ENCODE results near the gene CMTM1.

Gene CMTM1

DNA sequence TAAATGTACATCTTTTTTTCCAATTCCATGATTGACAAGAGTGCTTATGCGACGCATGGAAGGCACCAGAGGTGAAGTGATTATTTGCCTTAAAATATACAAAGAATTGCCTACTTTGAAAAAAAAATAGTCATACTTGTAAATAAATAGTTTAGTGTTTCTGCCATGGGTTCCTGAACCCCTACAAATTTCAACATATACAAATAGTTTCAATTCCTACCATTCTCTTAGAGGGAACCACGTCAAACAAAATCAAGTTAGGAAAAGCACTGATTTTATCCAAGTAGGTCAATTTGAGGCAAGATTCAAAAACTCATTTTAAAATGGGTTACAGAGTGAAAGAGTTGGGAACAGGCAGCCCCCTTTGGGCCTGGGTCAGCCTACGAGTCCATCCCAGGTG lies 49.9 kb downstream of the CMTM1 start:
- H4K20me1 ChIP-seq (ENCODE audit: insufficient read depth, low read length), result no peaks in the 10 kb centered on the region
- H3K4me2 ChIP-seq (ENCODE audit: low read depth, low read length), result no peak overlapping the region
- no peak overlapping the region for H3K27ac ChIP-seq (ENCODE audit: low read length)
- H3K9me2 ChIP-seq (replicated peaks; ENCODE audit: insufficient read depth, low read length), result no peaks in the 10 kb centered on the region
- H3K4me3 ChIP-seq (ENCODE audit: low read length), result no peak overlapping the region
- no peaks in the 10 kb centered on the region for H3K27me3 ChIP-seq (replicated peaks; ENCODE audit: insufficient read depth, low read length)
- H3K36me3 ChIP-seq (replicated peaks; ENCODE audit: insufficient read depth, low read length), result no peaks in the 10 kb centered on the region
- H3K9me3 ChIP-seq (replicated peaks; ENCODE audit: insufficient read depth, low read length), result no peaks in the 10 kb centered on the region
- DNase-seq, result no peak
- no peak for TF ChIP-seq EZH2 (optimal IDR thresholded peaks at IDR 0.05; ENCODE audit: low read depth, low read length)
- TF ChIP-seq, protein P1, sequence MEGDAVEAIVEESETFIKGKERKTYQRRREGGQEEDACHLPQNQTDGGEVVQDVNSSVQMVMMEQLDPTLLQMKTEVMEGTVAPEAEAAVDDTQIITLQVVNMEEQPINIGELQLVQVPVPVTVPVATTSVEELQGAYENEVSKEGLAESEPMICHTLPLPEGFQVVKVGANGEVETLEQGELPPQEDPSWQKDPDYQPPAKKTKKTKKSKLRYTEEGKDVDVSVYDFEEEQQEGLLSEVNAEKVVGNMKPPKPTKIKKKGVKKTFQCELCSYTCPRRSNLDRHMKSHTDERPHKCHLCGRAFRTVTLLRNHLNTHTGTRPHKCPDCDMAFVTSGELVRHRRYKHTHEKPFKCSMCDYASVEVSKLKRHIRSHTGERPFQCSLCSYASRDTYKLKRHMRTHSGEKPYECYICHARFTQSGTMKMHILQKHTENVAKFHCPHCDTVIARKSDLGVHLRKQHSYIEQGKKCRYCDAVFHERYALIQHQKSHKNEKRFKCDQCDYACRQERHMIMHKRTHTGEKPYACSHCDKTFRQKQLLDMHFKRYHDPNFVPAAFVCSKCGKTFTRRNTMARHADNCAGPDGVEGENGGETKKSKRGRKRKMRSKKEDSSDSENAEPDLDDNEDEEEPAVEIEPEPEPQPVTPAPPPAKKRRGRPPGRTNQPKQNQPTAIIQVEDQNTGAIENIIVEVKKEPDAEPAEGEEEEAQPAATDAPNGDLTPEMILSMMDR (IDR thresholded peaks at IDR 0.05; ENCODE audit: low read length), result no peak
- TF ChIP-seq EZH2phosphoT487 (IDR thresholded peaks at IDR 0.05; ENCODE audit: low read length), result no peak
- no peaks in the 10 kb centered on the region for H3F3A ChIP-seq (ENCODE audit: insufficient read depth, low read length)
- H3K79me2 ChIP-seq (ENCODE audit: low read length), result no peaks in the 10 kb centered on the region
- H3K9ac ChIP-seq (ENCODE audit: low read length), result no peak overlapping the region
- no peak overlapping the region for H2AFZ ChIP-seq (ENCODE audit: low read length)
- H3K4me1 ChIP-seq (ENCODE audit: low read length), result no peaks in the 10 kb centered on the region

DNA sequence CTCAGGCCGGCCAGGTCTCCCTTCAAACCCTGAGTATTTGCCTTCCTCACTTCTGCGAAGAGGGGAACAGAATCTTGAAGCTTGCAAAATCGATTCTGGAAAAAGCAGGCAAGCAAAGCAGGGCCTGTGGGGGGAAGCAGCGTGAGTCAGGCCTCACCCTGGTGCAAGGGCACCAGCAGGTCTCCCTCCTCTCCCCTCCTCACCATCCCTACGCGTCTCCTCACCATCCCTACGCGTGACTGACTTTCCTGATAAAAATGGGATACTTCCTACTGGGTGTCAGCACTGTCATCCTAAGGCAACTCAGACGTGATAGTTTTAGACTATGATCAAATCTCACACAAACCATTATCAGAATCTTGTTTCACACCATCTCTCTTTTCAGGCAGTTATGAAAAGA lies 50.4 kb downstream of the CMTM1 start:
- no peaks in the 10 kb centered on the region for H3K9me2 ChIP-seq (replicated peaks; ENCODE audit: insufficient read depth, low read length)
- H3K27ac ChIP-seq (ENCODE audit: low read length), result no peak overlapping the region
- H3K4me2 ChIP-seq (ENCODE audit: low read depth, low read length), result no peak overlapping the region
- no peaks in the 10 kb centered on the region for H3K79me2 ChIP-seq (ENCODE audit: low read length)
- no peak for DNase-seq
- H3K27me3 ChIP-seq (replicated peaks; ENCODE audit: insufficient read depth, low read length), result no peaks in the 10 kb centered on the region
- no peaks in the 10 kb centered on the region for H3K4me1 ChIP-seq (ENCODE audit: low read length)
- TF ChIP-seq EZH2 (optimal IDR thresholded peaks at IDR 0.05; ENCODE audit: low read depth, low read length), result no peak
- TF ChIP-seq, protein P1 (IDR thresholded peaks at IDR 0.05; ENCODE audit: low read length), result no peak
- H3F3A ChIP-seq (ENCODE audit: insufficient read depth, low read length), result no peaks in the 10 kb centered on the region
- no peak overlapping the region for H3K4me3 ChIP-seq (ENCODE audit: low read length)
- no peaks in the 10 kb centered on the region for H3K9me3 ChIP-seq (replicated peaks; ENCODE audit: insufficient read depth, low read length)
- no peak overlapping the region for H3K9ac ChIP-seq (ENCODE audit: low read length)
- H3K36me3 ChIP-seq (replicated peaks; ENCODE audit: insufficient read depth, low read length), result no peaks in the 10 kb centered on the region
- H4K20me1 ChIP-seq (ENCODE audit: insufficient read depth, low read length), result no peaks in the 10 kb centered on the region
- H2AFZ ChIP-seq (ENCODE audit: low read length), result no peak overlapping the region

DNA sequence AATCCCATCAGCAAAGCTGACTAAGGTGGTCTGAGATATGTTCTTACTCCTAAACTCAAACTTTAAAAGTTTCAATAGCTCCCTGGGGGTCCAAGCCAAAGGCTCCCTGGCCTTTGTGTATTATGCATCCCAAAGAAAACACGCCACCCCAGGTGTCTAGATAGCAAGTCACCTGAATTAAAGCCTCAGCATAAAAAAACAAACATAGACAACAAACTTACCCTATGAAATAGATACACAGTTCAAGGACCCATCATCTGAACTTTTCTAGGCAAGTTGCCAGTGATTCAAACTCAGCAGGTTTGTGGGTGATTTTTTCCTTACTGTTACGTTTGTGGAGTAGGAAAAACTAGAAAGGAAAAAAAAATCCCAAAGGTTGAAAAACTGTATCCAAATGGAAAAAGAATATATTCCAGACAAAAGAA lies 50.8 kb downstream of the CMTM1 start:
- H3K9me3 ChIP-seq (replicated peaks; ENCODE audit: insufficient read depth, low read length), result no peaks in the 10 kb centered on the region
- H3K9me2 ChIP-seq (replicated peaks; ENCODE audit: insufficient read depth, low read length), result no peaks in the 10 kb centered on the region
- H3K27ac ChIP-seq (ENCODE audit: low read length), result no peak overlapping the region
- H3K9ac ChIP-seq (ENCODE audit: low read length), result no peak overlapping the region
- H4K20me1 ChIP-seq (ENCODE audit: insufficient read depth, low read length), result no peaks in the 10 kb centered on the region
- H3K27me3 ChIP-seq (replicated peaks; ENCODE audit: insufficient read depth, low read length), result no peaks in the 10 kb centered on the region
- H3K4me2 ChIP-seq (ENCODE audit: low read depth, low read length), result no peak overlapping the region
- H3K4me3 ChIP-seq (ENCODE audit: low read length), result no peak overlapping the region
- H3K36me3 ChIP-seq (replicated peaks; ENCODE audit: insufficient read depth, low read length), result no peaks in the 10 kb centered on the region
- no peaks in the 10 kb centered on the region for H3F3A ChIP-seq (ENCODE audit: insufficient read depth, low read length)
- DNase-seq, result no peak
- no peaks in the 10 kb centered on the region for H3K4me1 ChIP-seq (ENCODE audit: low read length)
- TF ChIP-seq EZH2phosphoT487 (IDR thresholded peaks at IDR 0.05; ENCODE audit: low read length), result no peak
- TF ChIP-seq, protein P1 (IDR thresholded peaks at IDR 0.05; ENCODE audit: low read length), result no peak
- TF ChIP-seq EZH2 (optimal IDR thresholded peaks at IDR 0.05; ENCODE audit: low read depth, low read length), result no peak
- H2AFZ ChIP-seq (ENCODE audit: low read length), result no peak overlapping the region
- no peaks in the 10 kb centered on the region for H3K79me2 ChIP-seq (ENCODE audit: low read length)
